SU-DHL-6 (cell line): ENCODE measurements around the gene SLC9A9.

Experiments used
- H2AFZ ChIP-seq: fragments of 200-600 bp; sonication (generic); 2 replicates; pipeline ENCODE4 v1.6.1; 2014; ENCODE audit warnings: low read depth, mild to moderate bottlenecking, moderate library complexity, mixed read lengths, antibody characterized with exemption, low read length; ENCODE audit not compliant: severe bottlenecking
- H3F3A ChIP-seq: fragments of 200-600 bp; shearing (Covaris generic); 2 replicates; pipeline ENCODE4 v1.6.0; 2016; ENCODE audit warnings: antibody characterized with exemption, mild to moderate bottlenecking; ENCODE audit not compliant: insufficient read depth
- H3K27ac ChIP-seq: fragments of 200-600 bp; sonication (generic); 2 replicates; pipeline ENCODE4 v1.5.1; 2016; ENCODE audit warnings: low read depth, mild to moderate bottlenecking, low read length, moderate library complexity, mixed read lengths
- H3K27me3 ChIP-seq: fragments of 200-600 bp; sonication (generic), shearing (Covaris generic); 2 replicates; pipeline ENCODE4 v1.6.0; 2014; ENCODE audit warnings: mild to moderate bottlenecking, low read length
- H3K36me3 ChIP-seq: fragments of 200-600 bp; sonication (generic); 2 replicates; pipeline ENCODE4 v1.6.1; 2014; ENCODE audit warnings: mild to moderate bottlenecking, low read length, mixed read lengths
- H3K4me2 ChIP-seq: fragments of 300-600, 200-600 bp; shearing (Covaris generic), sonication (generic); 2 replicates; pipeline ENCODE4 v1.6.0; 2014; ENCODE audit warnings: low read length, low read depth, mild to moderate bottlenecking; ENCODE audit not compliant: poor library complexity, severe bottlenecking
- H3K4me3 ChIP-seq: fragments of 200-600 bp; sonication (generic); 2 replicates; pipeline ENCODE4 v1.5.1; 2014; ENCODE audit warnings: antibody characterized with exemption, low read length, mild to moderate bottlenecking, mixed read lengths; ENCODE audit not compliant: insufficient read depth, poor library complexity, severe bottlenecking
- H3K79me2 ChIP-seq: fragments of 200-600 bp; sonication (generic); 2 replicates; pipeline ENCODE4 v1.6.1; 2014; ENCODE audit warnings: mild to moderate bottlenecking, low read length, moderate library complexity; ENCODE audit not compliant: insufficient read depth
- H3K9ac ChIP-seq: fragments of 200-600 bp; sonication (generic); 2 replicates; pipeline ENCODE4 v1.7.0; 2014; ENCODE audit warnings: mild to moderate bottlenecking, low read length
- H3K9me2 ChIP-seq: fragments of 200-600 bp; sonication (generic); replicated peaks from 2 replicates; pipeline ENCODE4 v1.6.1; 2014; ENCODE audit warnings: low read length; ENCODE audit not compliant: insufficient read depth
- H3K9me3 ChIP-seq: fragments of 200-600 bp; sonication (generic); 2 replicates; pipeline ENCODE4 v1.6.1; 2014; ENCODE audit warnings: low read length, mixed read lengths; ENCODE audit not compliant: insufficient read depth
- H4K20me1 ChIP-seq: fragments of 200-600 bp; sonication (generic); 2 replicates; pipeline ENCODE4 v1.6.1; 2014; ENCODE audit warnings: low read depth, mild to moderate bottlenecking, antibody characterized with exemption, low read length, moderate library complexity, mixed read lengths
- CTCF ChIP-seq: fragments of 200-600 bp; sonication (generic); IDR thresholded peaks from one replicate; pipeline ENCODE4 v1.5.1; 2017; ENCODE audit warnings: antibody characterized with exemption, mild to moderate bottlenecking, low read length, moderate library complexity; ENCODE audit not compliant: insufficient read depth, poor library complexity, severe bottlenecking
- EZH2phosphoT487 ChIP-seq: fragments of 200-600 bp; sonication (generic), shearing (Covaris generic); conservative IDR thresholded peaks from 2 replicates; pipeline ENCODE4 v1.6.1; 2018; ENCODE audit warnings: mild to moderate bottlenecking, antibody characterized with exemption, low read length, moderate library complexity, mixed read lengths

The SLC9A9 gene

GRCh38 chr3:143847787-143848631 lies at the start of gene SLC9A9:
Gene SLC9A9 (minus strand): TSS chr3:143848468. CDS start chr3:143848322, 146 bp downstream.
- no peak within 1 kb of the TSS for H3K27ac ChIP-seq
- peak within 1 kb of the TSS; percentile 58 for H3K9ac ChIP-seq
- H3K9me2 ChIP-seq, result no peaks in the 10 kb centered on the region
- peak within 1 kb of the TSS; percentile 60 for H3K4me3 ChIP-seq
- TF ChIP-seq CTCF (no peak), EZH2phosphoT487 (no peak)
- no peaks in the 10 kb centered on the region for H3F3A ChIP-seq
- no peaks in the 10 kb centered on the region for H3K9me3 ChIP-seq
- no peaks in the 10 kb centered on the region for H3K27me3 ChIP-seq
- H3K36me3 ChIP-seq, result no peaks in the 10 kb centered on the region
- H3K4me2 ChIP-seq, result peak within 1 kb of the TSS; percentile 77
- H4K20me1 ChIP-seq, result 0 out of 2 replicates have a peak, but pooled peaks cover 3% of the 10 kb centered on the region
- H2AFZ ChIP-seq, result peak within 1 kb of the TSS; percentile 90
- no peaks in the 10 kb centered on the region for H3K79me2 ChIP-seq

GRCh38 chr3:143897576-143898295 lies 49.5 kb upstream of the SLC9A9 start:
- H3K27ac ChIP-seq, result no peak overlapping the region
- no peak overlapping the region for H3K4me3 ChIP-seq
- H3F3A ChIP-seq, result no peaks in the 10 kb centered on the region
- H3K36me3 ChIP-seq, result no peaks in the 10 kb centered on the region
- TF ChIP-seq CTCF, result no peak
- TF ChIP-seq EZH2phosphoT487, result no peak
- no peak overlapping the region for H2AFZ ChIP-seq
- H3K9me2 ChIP-seq, result no peaks in the 10 kb centered on the region
- no peaks in the 10 kb centered on the region for H4K20me1 ChIP-seq
- no peaks in the 10 kb centered on the region for H3K27me3 ChIP-seq
- no peak overlapping the region for H3K4me2 ChIP-seq
- no peaks in the 10 kb centered on the region for H3K79me2 ChIP-seq
- H3K9ac ChIP-seq, result no peak overlapping the region
- no peaks in the 10 kb centered on the region for H3K9me3 ChIP-seq

- H2AFZ ChIP-seq, result no peak overlapping the region
- H3F3A ChIP-seq, result no peaks in the 10 kb centered on the region
Measured at GRCh38 chr3:143896486-143896885, 48.2 kb upstream of the SLC9A9 start.

More at GRCh38 chr3:143896486-143896885, 48.2 kb upstream of the SLC9A9 start:
- Histone ChIP-seq H3K4me3 (no peak overlapping the region), H3K9ac (no peak overlapping the region), H3K9me2 (no peaks in the 10 kb centered on the region), H3K9me3 (no peaks in the 10 kb centered on the region), H4K20me1 (no peaks in the 10 kb centered on the region), H3K79me2 (no peaks in the 10 kb centered on the region), H3K4me2 (no peak overlapping the region), H3K27ac (no peak overlapping the region), H3K27me3 (no peaks in the 10 kb centered on the region), H3K36me3 (no peaks in the 10 kb centered on the region)
- no peak for TF ChIP-seq EZH2phosphoT487
- TF ChIP-seq CTCF, result no peak
